HG03039 (cell line): Measurements from ENCODE around the gene ALK.

Source experiments
- ATAC-seq: cut with Tn5 transposase; IDR thresholded peaks from one replicate; pipeline ENCODE4 v1.9.1; 2021; ENCODE audit warnings: mild to moderate bottlenecking, moderate library complexity; ENCODE audit not compliant: unreplicated experiment

The ALK gene

DNA sequence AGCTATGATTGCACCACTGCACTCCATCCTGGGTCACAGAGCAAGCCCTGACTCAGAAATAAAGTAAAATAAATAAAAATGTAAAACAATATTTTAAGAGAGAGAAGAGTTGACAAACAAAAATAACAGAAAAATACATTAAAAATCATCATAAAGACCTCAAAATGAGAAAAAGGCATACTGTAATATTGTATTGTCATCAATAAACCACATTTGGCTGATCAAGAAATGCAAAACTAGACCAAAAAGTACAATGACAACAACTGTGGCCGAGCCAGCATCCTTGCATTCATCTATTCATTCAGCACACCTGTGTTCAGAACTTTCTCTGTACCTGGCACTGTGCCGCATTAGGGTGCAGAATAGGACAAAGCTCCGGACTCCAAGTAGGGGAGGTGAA, 121.8 kb downstream of the ALK start:
- ATAC-seq: no peak

DNA sequence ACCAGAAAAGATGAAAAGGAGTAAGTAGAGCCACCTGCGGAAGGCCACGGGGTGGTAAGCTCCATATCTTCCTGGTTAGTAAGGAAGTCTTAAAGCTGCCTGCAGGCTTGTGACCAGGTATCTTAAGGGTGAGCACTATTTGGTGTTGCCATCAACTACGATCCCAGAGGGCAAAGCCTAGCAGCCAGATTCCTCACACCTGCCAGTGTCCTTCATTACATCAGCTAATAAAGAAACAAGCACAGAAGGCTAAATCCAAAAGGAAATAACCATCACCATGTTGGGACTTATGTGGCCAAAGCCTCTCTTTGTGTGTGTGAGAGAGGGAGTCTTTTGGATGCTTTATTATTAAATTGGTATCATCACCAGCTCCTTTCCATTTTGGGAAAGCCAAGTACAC, 123.5 kb downstream of the ALK start:
- ATAC-seq: no peak

DNA sequence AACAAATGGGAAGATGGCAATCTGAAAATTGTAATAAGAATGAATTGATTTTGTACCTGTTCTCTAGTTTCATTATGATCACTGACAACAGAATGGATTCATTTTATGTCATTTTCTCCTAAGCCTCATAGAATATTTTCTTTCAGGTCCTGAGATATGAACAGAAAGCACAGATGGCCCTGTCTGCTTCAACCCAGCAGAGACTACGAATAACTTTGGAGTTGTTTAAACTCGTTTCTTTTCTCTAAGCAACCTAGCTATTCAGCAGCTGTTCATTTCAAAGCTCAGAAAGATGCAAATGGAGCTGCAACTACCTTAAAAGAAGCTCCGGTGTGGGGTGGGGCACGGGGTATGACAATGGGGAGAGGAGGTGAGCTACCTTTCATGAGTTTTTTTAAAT, 124.9 kb downstream of the ALK start:
- ATAC-seq: no peak

DNA sequence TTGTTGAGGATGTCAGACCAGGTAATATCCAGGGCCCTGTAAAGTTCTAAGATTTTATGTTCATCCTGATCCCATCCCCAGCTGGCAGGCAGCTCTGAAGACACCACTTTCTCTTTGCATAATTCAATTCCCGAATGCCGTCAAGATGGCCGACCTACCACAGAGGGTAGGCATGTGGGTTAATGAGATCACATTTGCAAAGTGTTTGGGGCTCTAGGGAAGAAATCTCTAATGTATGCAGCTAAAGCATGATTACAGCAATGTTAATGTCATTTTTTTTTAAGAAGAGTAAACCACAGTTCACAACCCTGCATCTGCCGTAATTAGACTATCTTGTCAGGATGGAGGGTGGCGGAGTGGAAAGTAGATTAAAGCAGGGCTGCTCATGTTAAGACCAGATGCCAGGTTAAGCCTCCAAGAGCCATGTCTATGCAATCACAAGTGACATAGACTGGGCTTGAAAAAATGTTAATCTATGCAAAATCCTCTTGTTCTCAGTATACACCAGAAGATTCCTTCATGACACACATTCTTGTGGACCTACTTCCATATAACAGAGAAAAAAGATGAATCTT, 131.4 kb downstream of the ALK start:
- ATAC-seq: no peak

GRCh38 chr2:29787473-29788465, 133.6 kb downstream of the ALK start:
- no peak for ATAC-seq

DNA sequence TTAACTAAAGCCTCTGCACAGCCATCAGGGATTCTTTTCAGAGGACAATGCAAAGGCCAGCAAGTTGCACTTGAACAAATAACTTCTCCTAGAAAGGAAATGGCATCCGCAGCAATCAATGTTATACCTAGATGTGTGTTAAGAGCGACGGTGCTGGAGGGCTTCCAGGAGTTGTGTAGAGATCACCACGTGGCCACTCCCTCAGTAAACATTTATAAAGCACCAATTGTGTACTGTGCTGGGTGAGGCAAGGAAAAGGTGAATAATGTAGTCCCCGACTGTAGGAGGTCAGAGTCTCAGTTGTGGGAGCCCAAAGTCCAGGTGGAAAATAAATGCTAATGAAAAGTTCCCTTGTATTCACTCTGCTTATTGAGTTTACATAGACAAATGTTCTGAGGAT, 135.0 kb downstream of the ALK start:
- no peak for ATAC-seq

- ATAC-seq: no peak
Measured at GRCh38 chr2:29783666-29784065, 137.7 kb downstream of the ALK start.

GRCh38 chr2:29782549-29783458, 138.6 kb downstream of the ALK start:
- no peak for ATAC-seq

DNA sequence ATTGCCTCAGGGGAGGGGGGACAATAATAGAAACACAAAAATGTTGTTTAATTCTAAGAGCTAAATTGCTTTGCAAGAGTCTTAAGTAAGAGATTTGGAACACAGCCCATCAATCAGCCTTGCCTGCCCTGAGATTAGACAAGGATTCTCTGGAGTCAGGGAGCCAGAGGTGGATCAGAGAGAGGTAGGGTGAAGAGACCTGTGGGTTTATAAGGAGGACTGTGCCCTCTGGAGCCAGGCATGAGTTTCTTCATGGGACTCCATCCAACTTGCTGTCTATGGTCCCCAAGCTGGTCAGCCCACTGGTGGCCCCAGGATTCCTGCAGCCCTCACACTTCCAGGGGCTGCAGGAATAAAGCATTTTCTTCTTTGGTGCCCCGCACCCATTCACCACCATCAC, 139.3 kb downstream of the ALK start:
- ATAC-seq: no peak

GRCh38 chr2:29780906-29781305, 140.5 kb downstream of the ALK start:
- no peak for ATAC-seq

DNA sequence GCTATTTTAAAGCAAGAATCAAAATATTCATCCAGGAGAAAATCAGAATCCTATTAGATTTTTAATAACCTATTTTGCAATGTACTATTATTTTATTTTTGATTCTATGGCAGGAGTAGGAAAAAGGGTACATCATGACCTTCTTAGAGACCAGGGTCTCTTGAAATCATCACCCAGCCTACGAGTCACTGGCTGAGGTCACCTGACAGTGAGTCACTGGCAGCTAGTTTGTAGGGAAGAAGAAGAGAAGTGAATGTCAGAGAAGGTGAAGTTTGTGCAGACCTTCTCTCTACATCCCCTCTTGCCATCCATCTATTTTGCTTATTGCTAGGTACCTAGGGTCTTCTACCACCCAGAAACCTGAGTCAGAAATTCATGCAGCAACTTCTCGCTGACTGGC, 144.2 kb downstream of the ALK start:
- ATAC-seq: no peak

GRCh38 chr2:29776406-29776805, 145.0 kb downstream of the ALK start:
- no peak for ATAC-seq

DNA sequence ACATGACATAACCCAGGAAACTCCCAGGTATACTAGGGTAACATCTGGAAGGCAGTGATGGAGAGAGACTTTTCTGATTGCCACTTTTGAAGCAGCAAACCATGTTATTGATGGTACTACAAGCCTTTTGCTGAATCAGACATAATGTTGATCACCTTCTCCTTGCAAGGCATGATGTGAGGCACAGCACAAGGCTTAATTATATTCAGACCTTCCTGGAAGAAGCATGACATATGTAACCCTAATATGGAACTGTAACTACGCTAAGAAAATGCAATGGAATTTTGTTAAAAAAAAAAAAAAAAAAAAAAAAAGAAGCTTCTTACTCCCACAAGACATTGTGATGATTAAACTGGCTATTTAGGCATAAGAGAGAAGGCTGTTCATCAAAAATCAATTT, 145.4 kb downstream of the ALK start:
- ATAC-seq: no peak

GRCh38 chr2:29774624-29775023, 146.8 kb downstream of the ALK start:
- no peak for ATAC-seq

DNA sequence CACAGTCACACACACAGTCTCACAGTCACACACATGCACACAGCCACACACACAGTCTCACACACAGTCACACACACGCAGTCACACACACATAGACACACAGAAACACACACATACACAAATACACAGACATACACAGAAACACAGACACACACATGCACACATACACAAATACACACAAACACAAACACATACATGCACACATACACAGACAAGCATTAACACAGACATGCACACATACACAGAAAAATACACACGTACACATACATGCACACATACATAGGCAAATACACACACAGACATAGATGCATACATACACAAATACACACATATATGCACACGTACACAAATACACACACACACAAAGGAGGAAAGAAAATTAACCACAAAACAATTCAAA, 150.5 kb downstream of the ALK start:
- ATAC-seq: no peak

DNA sequence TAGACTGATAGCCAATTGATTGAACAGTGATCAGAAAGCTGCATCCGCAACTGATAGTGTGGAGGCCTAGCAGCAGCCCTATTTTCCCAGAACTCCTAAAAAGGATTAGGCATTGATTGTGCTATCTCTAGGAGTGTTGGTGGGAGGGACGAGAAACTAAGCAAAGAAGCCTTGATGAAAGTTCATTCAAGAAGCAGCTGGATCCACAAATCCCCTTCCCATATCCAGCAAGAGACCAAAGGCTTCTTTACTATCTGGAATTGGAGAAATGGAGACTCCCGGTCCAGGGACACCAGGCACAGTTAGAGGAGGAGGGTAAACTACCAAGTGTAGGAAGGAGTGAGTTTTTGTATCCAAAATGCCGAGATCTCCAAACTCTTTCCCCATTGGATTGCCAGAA, 151.5 kb downstream of the ALK start:
- ATAC-seq: no peak

- no peak for ATAC-seq
Measured at GRCh38 chr2:29767606-29768335, 153.6 kb downstream of the ALK start.

- ATAC-seq: no peak
Measured at GRCh38 chr2:29766191-29766590, 155.2 kb downstream of the ALK start.

DNA sequence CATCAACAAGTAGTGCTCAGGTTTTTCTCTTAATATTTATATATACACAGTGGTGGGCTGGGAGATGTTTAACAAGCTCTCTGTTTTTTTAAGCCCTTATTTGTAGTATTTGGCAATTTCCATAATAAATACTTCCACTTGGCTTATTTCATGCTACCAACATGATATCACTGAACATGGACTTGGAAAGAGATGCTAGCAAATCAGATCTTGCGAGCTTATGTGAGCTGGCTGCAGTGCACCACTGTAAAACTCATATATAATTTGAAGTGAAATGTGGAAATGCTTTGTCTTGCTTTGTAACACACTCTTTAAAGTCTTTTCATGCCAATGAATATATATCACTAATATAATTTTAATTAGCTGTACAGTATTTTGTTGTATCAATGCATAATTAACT, 155.7 kb downstream of the ALK start:
- no peak for ATAC-seq

GRCh38 chr2:29763371-29763770, 158.0 kb downstream of the ALK start:
- no peak for ATAC-seq

DNA sequence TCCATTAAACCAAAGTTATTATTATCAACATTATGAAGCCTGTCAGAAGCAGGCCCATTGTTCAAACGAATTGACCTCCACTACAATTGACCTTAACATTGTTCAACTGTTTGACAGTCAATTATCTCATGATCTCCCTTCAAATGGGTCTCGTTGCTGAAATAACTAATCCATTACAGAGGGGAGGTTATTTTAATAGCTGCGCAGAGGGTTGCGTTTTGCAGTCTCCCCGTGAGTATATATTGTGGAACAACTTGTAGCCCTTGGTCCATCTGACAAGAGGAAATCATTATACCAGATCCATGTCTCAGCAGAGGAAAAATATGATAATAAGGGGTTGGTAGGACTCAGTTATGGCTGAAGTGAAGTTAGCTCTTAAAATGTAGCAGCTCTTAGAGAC, 159.1 kb downstream of the ALK start:
- ATAC-seq: no peak
